HepG2 (cell line): ENCODE data around the gene SPON1.

Source experiments
- BRD4 ChIP-seq: sonication (generic); formaldehyde crosslinking; IDR thresholded peaks from 2 replicates; pipeline ENCODE4 v1.4.0; 2020; ENCODE audit warnings: missing genetic modification reagents
- CBFB ChIP-seq: sonication (generic); formaldehyde crosslinking; IDR thresholded peaks from 2 replicates; pipeline ENCODE4 v1.4.0; 2020; ENCODE audit warnings: missing genetic modification reagents
- CCAR2 ChIP-seq: fragments of 200-400 bp; formaldehyde crosslinking; optimal IDR thresholded peaks from 2 replicates; pipeline ENCODE3; 2018; ENCODE audit warnings: low read depth, mild to moderate bottlenecking, low read length, moderate library complexity
- CHD4 ChIP-seq: fragments of 200-600 bp; sonication (generic); IDR thresholded peaks from 2 replicates; pipeline ENCODE4 v1.7.0; 2017; ENCODE audit warnings: mild to moderate bottlenecking, low read length, borderline replicate concordance
- E2F1 ChIP-seq: sonication (generic); formaldehyde crosslinking; IDR thresholded peaks from 2 replicates; pipeline ENCODE4 v1.5.0; 2020; ENCODE audit warnings: missing genetic modification reagents
- FOXJ3 ChIP-seq: sonication (generic); formaldehyde crosslinking; IDR thresholded peaks from 2 replicates; pipeline ENCODE4 v1.4.0; 2020; ENCODE audit warnings: missing genetic modification reagents, mild to moderate bottlenecking, borderline replicate concordance
- FOXK2 ChIP-seq: fragments of 450-650 bp; IDR thresholded peaks from 2 replicates; pipeline ENCODE4 v1.6.1; 2016
- HMG20A ChIP-seq: IDR thresholded peaks from 2 replicates; pipeline ENCODE4 v1.6.1; 2016; ENCODE audit warnings: borderline replicate concordance
- NKX3-1 ChIP-seq: sonication (generic); formaldehyde crosslinking; IDR thresholded peaks from 2 replicates; pipeline ENCODE4 v1.5.0; 2020; ENCODE audit warnings: missing genetic modification reagents
- POLR2A ChIP-seq, 2 experiments: IDR thresholded peaks; 2 replicates each; pipeline ENCODE4 v1.6.1; 2011; ENCODE audit warnings: low read depth in 2 of 2, low read length in 2 of 2, mild to moderate bottlenecking in 1 of 2, moderate library complexity in 1 of 2; ENCODE audit not compliant: insufficient read depth in 1 of 2
- SNAPC5 ChIP-seq: sonication (generic); formaldehyde crosslinking; IDR thresholded peaks from 2 replicates; pipeline ENCODE4 v1.8.1; 2023; ENCODE audit warnings: mild to moderate bottlenecking, missing genetic modification reagents, borderline replicate concordance
- TF ChIP-seq, protein P1 (sequence below): sonication (generic); formaldehyde crosslinking; IDR thresholded peaks from 2 replicates; pipeline ENCODE4 v1.5.0; 2020; ENCODE audit warnings: mild to moderate bottlenecking, missing genetic modification reagents, moderate library complexity
- TF ChIP-seq, protein P2 (sequence below): sonication (generic); formaldehyde crosslinking; IDR thresholded peaks from 2 replicates; pipeline ENCODE4 v1.4.0; 2020; ENCODE audit warnings: missing genetic modification reagents, mild to moderate bottlenecking, borderline replicate concordance

DNA sequence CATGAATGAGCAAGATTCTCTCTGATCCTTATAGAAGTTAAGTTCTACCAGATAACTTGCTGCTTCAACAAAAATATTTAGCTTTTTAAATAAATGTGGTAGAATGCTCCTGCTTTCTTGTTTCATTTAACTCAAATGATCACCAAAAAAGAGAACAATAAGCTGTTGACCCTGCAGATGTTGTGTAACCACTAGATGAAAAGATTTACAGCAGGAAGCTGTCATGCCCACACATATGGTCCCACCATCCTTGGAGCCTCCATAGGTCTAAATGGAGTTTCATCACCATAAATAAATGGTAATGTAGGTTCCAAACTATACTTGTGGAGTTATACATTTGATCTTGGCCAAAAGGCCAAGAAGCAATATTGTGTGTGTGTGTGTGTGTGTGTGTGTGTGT, 277.7 kb downstream of the SPON1 start:
- TF ChIP-seq SNAPC5 (CRISPR knock-in tag) (no peak), NKX3-1 (CRISPR knock-in tag) (no peak), CCAR2 (no peak), BRD4 (CRISPR knock-in tag) (no peak), POLR2A (IDR thresholded peaks at IDR 0.05; ENCODE audit: insufficient read depth in 1 of 2, low read depth in 2 of 2, low read length in 2 of 2) (no peak), FOXK2 (no peak), CBFB (CRISPR knock-in tag) (no peak), E2F1 (no peak), CHD4 (no peak), FOXJ3 (CRISPR knock-in tag) (no peak), HMG20A (CRISPR knock-in tag) (no peak)
- TF ChIP-seq, protein P1, sequence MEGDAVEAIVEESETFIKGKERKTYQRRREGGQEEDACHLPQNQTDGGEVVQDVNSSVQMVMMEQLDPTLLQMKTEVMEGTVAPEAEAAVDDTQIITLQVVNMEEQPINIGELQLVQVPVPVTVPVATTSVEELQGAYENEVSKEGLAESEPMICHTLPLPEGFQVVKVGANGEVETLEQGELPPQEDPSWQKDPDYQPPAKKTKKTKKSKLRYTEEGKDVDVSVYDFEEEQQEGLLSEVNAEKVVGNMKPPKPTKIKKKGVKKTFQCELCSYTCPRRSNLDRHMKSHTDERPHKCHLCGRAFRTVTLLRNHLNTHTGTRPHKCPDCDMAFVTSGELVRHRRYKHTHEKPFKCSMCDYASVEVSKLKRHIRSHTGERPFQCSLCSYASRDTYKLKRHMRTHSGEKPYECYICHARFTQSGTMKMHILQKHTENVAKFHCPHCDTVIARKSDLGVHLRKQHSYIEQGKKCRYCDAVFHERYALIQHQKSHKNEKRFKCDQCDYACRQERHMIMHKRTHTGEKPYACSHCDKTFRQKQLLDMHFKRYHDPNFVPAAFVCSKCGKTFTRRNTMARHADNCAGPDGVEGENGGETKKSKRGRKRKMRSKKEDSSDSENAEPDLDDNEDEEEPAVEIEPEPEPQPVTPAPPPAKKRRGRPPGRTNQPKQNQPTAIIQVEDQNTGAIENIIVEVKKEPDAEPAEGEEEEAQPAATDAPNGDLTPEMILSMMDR = no peak
- TF ChIP-seq, protein P2, sequence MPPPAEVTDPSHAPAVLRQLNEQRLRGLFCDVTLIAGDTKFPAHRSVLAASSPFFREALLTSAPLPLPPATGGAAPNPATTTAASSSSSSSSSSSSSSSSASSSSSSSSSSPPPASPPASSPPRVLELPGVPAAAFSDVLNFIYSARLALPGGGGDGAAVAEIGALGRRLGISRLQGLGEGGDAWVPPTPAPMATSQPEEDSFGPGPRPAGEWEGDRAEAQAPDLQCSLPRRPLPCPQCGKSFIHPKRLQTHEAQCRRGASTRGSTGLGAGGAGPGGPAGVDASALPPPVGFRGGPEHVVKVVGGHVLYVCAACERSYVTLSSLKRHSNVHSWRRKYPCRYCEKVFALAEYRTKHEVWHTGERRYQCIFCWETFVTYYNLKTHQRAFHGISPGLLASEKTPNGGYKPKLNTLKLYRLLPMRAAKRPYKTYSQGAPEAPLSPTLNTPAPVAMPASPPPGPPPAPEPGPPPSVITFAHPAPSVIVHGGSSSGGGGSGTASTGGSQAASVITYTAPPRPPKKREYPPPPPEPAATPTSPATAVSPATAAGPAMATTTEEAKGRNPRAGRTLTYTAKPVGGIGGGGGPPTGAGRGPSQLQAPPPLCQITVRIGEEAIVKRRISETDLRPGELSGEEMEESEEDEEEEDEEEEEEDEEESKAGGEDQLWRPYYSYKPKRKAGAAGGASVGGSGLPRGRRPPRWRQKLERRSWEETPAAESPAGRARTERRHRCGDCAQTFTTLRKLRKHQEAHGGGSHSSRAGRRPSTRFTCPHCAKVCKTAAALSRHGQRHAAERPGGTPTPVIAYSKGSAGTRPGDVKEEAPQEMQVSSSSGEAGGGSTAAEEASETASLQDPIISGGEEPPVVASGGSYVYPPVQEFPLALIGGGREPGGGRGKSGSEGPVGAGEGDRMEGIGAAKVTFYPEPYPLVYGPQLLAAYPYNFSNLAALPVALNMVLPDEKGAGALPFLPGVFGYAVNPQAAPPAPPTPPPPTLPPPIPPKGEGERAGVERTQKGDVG (CRISPR knock-in tag) = no peak
